GM21529 (cell line): ENCODE measurements around the gene PARP8.

Experiments used
- ATAC-seq: cut with Tn5 transposase; IDR thresholded peaks from one replicate; pipeline ENCODE4 v1.9.1; 2021; ENCODE audit not compliant: unreplicated experiment

The PARP8 gene

GRCh38 chr5:50832657-50833284 is 166.3 kb downstream of the PARP8 start:
- ATAC-seq: no peak

- ATAC-seq: no peak
Observed at GRCh38 chr5:50836356-50836755, 169.9 kb downstream of the PARP8 start.

- no peak for ATAC-seq
Observed at GRCh38 chr5:50839472-50839871, 173.0 kb downstream of the PARP8 start.

- no peak for ATAC-seq
Observed at GRCh38 chr5:50843091-50843490, 176.7 kb downstream of the PARP8 start.

- ATAC-seq: no peak
Observed at GRCh38 chr5:50846261-50846660, 179.8 kb downstream of the PARP8 start.

- ATAC-seq: no peak
Observed at GRCh38 chr5:50849554-50849953, 183.1 kb downstream of the PARP8 start.

GRCh38 chr5:50853151-50853550 is 186.7 kb downstream of the PARP8 start:
- ATAC-seq: peak; percentile 81

- no peak for ATAC-seq
Observed at GRCh38 chr5:50854082-50854481, 187.6 kb downstream of the PARP8 start.

GRCh38 chr5:50855001-50855400 is 188.6 kb downstream of the PARP8 start:
- ATAC-seq: no peak

- peak; percentile 83 for ATAC-seq
Observed at GRCh38 chr5:50856401-50857119, 190.1 kb downstream of the PARP8 start.

- ATAC-seq: no peak
Observed at GRCh38 chr5:50863534-50864170, 197.2 kb downstream of the PARP8 start.

GRCh38 chr5:50864466-50864865 is 198.0 kb downstream of the PARP8 start:
- ATAC-seq: no peak

- ATAC-seq: no peak
Observed at GRCh38 chr5:50866415-50866814, 200.0 kb downstream of the PARP8 start.

GRCh38 chr5:50867140-50867539 is 200.7 kb downstream of the PARP8 start:
- no peak for ATAC-seq

GRCh38 chr5:50873595-50874277 is 207.3 kb downstream of the PARP8 start:
- no peak for ATAC-seq

- ATAC-seq: no peak
Observed at GRCh38 chr5:50874306-50875001, 208.0 kb downstream of the PARP8 start.

GRCh38 chr5:50875002-50875344 is 208.5 kb downstream of the PARP8 start:
- no peak for ATAC-seq

GRCh38 chr5:50878470-50878869 is 212.0 kb downstream of the PARP8 start:
- no peak for ATAC-seq

- ATAC-seq: no peak
Observed at GRCh38 chr5:50881407-50881806, 215.0 kb downstream of the PARP8 start.

- no peak for ATAC-seq
Observed at GRCh38 chr5:50886657-50887345, 220.4 kb downstream of the PARP8 start.
